K562 (cell line): ENCODE data around the gene HEMGN. TPM values are rescaled to one million over a fixed set of nuclear protein-coding genes. Genes with fewer than 3 reads are reported as not detected.

Source experiments
- CBFA2T3 ChIP-seq: fragments of 450-650 bp; IDR thresholded peaks from 2 replicates; pipeline ENCODE4 v1.6.1; 2017
- CCAR2 ChIP-seq: fragments of 200-400 bp; formaldehyde crosslinking; IDR thresholded peaks from 2 replicates; pipeline ENCODE4 v1.6.1; 2017; ENCODE audit warnings: mild to moderate bottlenecking, low read depth, low read length
- CREB5 ChIP-seq: fragments of 250-450 bp; sonication (Bioruptor Pico); IDR thresholded peaks from 2 replicates; pipeline ENCODE4 v1.5.0; 2020; ENCODE audit warnings: mild to moderate bottlenecking
- E2F6 ChIP-seq, 2 experiments: IDR thresholded peaks; 2 replicates each; pipeline ENCODE4 v1.6.1; 2011; ENCODE audit warnings: borderline replicate concordance in 1 of 2, control low read depth in 1 of 2, low read depth in 1 of 2, low read length in 1 of 2, mild to moderate bottlenecking in 1 of 2, mixed read lengths in 1 of 2, moderate library complexity in 1 of 2; ENCODE audit not compliant: insufficient read depth in 1 of 2, insufficient read length in 1 of 2, poor library complexity in 1 of 2, severe bottlenecking in 1 of 2; ENCODE audit errors: extremely low read depth in 1 of 2
- FOXK2 ChIP-seq, 2 experiments: fragments of 450-650 bp; IDR thresholded peaks in 1 of 2; conservative IDR thresholded peaks in 1 of 2; 2 replicates each; pipeline ENCODE4 v1.6.1; 2016; ENCODE audit warnings: low read depth in 2 of 2, mild to moderate bottlenecking in 1 of 2
- KDM4B ChIP-seq, 2 experiments: fragments of 450-650 bp in 1 of 2; sonication (generic) in 1 of 2; IDR thresholded peaks; 2 replicates each; pipeline ENCODE4 v1.6.1; 2016 to 2017; ENCODE audit warnings: borderline replicate concordance in 2 of 2, antibody characterized with exemption in 1 of 2, low read depth in 1 of 2, mild to moderate bottlenecking in 1 of 2
- MECOM ChIP-seq: fragments of 250-450 bp; sonication (Bioruptor Pico); IDR thresholded peaks from 2 replicates; pipeline ENCODE4 v1.8.0; 2022; ENCODE audit warnings: inconsistent platforms
- MEF2D ChIP-seq: conservative IDR thresholded peaks from 2 replicates; pipeline ENCODE4 v1.6.1; 2016; ENCODE audit warnings: low read depth, missing genetic modification characterization, missing compliant biosample characterization
- NCOR1 ChIP-seq: fragments of 450-650 bp; IDR thresholded peaks from 2 replicates; pipeline ENCODE4 v1.6.1; 2016; ENCODE audit warnings: mild to moderate bottlenecking, moderate library complexity
- NRF1 ChIP-seq, 2 experiments: fragments of 450-650 bp; IDR thresholded peaks in 1 of 2; conservative IDR thresholded peaks in 1 of 2; 2 replicates each; pipeline ENCODE4 v1.6.1; 2014; ENCODE audit warnings: mild to moderate bottlenecking in 2 of 2
- RBM34 ChIP-seq: fragments of 200-400 bp; formaldehyde crosslinking; IDR thresholded peaks from 2 replicates; pipeline ENCODE4 v1.6.1; 2018; ENCODE audit warnings: low read length, borderline replicate concordance; ENCODE audit not compliant: insufficient read depth
- SMARCC2 ChIP-seq: fragments of 450-650 bp; IDR thresholded peaks from 2 replicates; pipeline ENCODE4 v1.6.1; 2017; ENCODE audit warnings: antibody characterized with exemption, moderate library complexity, mild to moderate bottlenecking, low read depth
- XRCC4 ChIP-seq: IDR thresholded peaks from one replicate; pipeline ENCODE4 v1.6.1; 2011; ENCODE audit not compliant: insufficient read depth, insufficient read length; ENCODE audit errors: extremely low read depth
- polyA plus RNA-seq, 8 experiments: library from polyadenylated mRNA; depleted of rRNA in 4 of 8; stranded (reverse) in 5 of 8; unstranded in 3 of 8; fragments of >200 nt; fragmentation: Nextera tagmentation in 2 of 8; fragmentation: Illumina TruSeq in 1 of 8; extraction: Ambion mirVana in 2 of 8; extraction: Trizol in 1 of 8; gene quantifications; 2 replicates each; pipeline versions ENCODE4 v1.2.1 to v1.2.3, GENCODE V29; 2011 to 2014; ENCODE audit warnings: inconsistent platforms in 1 of 8, missing spikeins in 1 of 8
- total RNA-seq, 7 experiments: library from RNA; depleted of rRNA in 6 of 7; stranded (reverse); fragments of >200 nt in 6 of 7; fragmentation: Illumina TruSeq in 2 of 7; extraction: Trizol in 2 of 7; gene quantifications; 2 replicates each; pipeline versions ENCODE4 v1.2.1 to v1.2.3, GENCODE V29; 2011 to 2021; ENCODE audit warnings: low replicate concordance in 1 of 7
- TF ChIP-seq, protein P1 (sequence below): fragments of 450-650 bp; formaldehyde crosslinking; IDR thresholded peaks from 2 replicates; pipeline ENCODE4 v1.4.0; 2020; ENCODE audit warnings: mild to moderate bottlenecking, moderate library complexity
- TF ChIP-seq, protein P2 (sequence below): fragments of 250-450 bp; sonication (Bioruptor Pico); IDR thresholded peaks from 2 replicates; pipeline ENCODE4 v1.5.1; 2021; ENCODE audit warnings: mild to moderate bottlenecking

The HEMGN gene
- total and polyA plus RNA-seq, 9 of the 15 experiments (the other 6 are each of a cell fraction or from before 2014, with no cell fraction given) = 56.3 to 258 (median 137) TPM

GRCh38 chr9:97979788-97980478, 42.0 kb upstream of the HEMGN start (continued):
- TF ChIP-seq, protein P1, sequence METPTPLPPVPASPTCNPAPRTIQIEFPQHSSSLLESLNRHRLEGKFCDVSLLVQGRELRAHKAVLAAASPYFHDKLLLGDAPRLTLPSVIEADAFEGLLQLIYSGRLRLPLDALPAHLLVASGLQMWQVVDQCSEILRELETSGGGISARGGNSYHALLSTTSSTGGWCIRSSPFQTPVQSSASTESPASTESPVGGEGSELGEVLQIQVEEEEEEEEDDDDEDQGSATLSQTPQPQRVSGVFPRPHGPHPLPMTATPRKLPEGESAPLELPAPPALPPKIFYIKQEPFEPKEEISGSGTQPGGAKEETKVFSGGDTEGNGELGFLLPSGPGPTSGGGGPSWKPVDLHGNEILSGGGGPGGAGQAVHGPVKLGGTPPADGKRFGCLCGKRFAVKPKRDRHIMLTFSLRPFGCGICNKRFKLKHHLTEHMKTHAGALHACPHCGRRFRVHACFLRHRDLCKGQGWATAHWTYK (CRISPR knock-in tag) = peak; percentile 2; the same call in 1 of the 2 replicates
- TF ChIP-seq RBM34 (no peak), XRCC4 (no peak), MEF2D (0 out of 2 replicates have a peak, but pooled peaks have one; percentile 8), KDM4B (IDR thresholded peaks at IDR 0.05; ENCODE audit: borderline replicate concordance in 2 of 2, low read depth in 1 of 2) (no peak), NCOR1 (no peak), FOXK2 (conservative IDR thresholded peaks at IDR 0.05 in 1 of 2, IDR thresholded peaks at IDR 0.05 in 1 of 2; ENCODE audit: low read depth in 2 of 2) (no peak), MECOM (CRISPR knock-in tag) (no peak), CBFA2T3 (no peak), E2F6 (IDR thresholded peaks at IDR 0.05; ENCODE audit: borderline replicate concordance in 1 of 2, extremely low read depth in 1 of 2, insufficient read depth in 1 of 2, insufficient read length in 1 of 2, low read depth in 1 of 2, low read length in 1 of 2, poor library complexity in 1 of 2, severe bottlenecking in 1 of 2) (no peak), SMARCC2 (no peak), CREB5 (CRISPR knock-in tag) (no peak), CCAR2 (no peak), NRF1 (conservative IDR thresholded peaks at IDR 0.05 in 1 of 2, IDR thresholded peaks at IDR 0.05 in 1 of 2) (peak in 1 of 2 experiments; percentile 42; a peak in 2 of 4 replicates)
- TF ChIP-seq, protein P2, sequence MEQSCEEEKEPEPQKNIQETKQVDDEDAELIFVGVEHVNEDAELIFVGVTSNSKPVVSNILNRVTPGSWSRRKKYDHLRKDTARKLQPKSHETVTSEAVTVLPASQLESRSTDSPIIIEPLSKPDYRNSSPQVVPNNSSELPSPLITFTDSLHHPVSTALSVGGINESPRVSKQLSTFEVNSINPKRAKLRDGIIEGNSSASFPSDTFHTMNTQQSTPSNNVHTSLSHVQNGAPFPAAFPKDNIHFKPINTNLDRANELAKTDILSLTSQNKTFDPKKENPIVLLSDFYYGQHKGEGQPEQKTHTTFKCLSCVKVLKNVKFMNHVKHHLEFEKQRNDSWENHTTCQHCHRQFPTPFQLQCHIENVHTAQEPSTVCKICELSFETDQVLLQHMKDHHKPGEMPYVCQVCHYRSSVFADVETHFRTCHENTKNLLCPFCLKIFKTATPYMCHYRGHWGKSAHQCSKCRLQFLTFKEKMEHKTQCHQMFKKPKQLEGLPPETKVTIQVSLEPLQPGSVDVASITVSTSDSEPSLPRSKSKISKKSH (CRISPR knock-in tag) = no peak
